ENCODE measurements around the gene MACROD2.

MACROD2 gene

DNA sequence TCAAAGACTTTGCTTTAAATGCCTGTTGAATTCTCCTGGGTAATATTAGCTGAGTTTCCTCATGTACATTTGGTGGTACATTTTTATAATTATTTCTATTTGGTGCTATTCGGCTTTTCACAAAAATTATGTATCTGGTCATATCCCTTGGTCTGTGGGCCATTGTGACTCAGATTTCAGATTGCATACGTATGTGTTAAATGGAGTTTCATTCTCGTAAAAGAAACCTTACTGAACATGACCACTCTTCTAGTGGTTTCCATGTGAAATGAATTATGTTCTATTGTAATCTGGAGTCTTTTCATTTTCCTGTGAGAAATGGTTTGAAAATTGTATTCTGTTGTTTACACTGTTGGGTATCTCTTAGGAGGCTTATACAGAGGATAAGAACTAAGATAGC lies 728.3 kb downstream of the MACROD2 start:
- no peak for DNase-seq

DNA sequence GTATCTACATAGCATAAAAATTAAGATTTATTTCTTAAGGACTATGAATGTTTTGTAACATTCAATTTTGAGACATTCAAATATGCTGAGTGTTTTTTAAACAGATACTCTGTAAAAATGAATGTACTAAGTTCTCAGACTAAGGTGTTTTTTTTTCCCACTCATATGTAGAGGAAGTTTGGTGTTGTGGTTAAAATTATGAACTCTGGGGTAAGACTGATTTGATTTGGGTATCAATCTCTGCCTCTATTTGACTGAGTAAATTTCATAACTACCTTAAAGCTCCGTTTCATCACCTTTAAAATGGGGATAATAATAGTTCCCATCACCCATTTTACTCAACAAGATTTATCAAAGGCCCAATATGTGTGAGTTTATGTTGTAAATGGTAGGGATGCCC lies 728.7 kb downstream of the MACROD2 start:
- DNase-seq = no peak

DNA sequence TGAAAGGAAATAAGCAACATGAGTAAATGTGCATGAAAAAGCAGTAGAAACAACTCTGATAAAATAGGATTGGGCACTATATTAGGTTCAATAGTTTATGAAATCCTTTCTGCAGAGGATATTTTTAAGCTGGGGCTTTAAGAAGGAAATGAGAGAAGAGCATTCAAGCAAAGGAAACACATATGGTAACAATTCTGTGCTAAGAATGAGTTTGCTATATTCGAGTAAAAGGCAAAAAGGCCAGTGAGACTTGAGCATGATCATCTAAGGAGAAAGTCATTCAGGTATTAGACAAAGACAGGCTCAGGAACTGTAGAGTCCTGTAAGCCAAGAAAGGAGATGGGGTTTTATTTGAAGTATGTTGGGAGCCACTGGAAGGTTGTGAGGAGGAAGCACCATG lies 729.2 kb downstream of the MACROD2 start:
- no peak for DNase-seq

DNA sequence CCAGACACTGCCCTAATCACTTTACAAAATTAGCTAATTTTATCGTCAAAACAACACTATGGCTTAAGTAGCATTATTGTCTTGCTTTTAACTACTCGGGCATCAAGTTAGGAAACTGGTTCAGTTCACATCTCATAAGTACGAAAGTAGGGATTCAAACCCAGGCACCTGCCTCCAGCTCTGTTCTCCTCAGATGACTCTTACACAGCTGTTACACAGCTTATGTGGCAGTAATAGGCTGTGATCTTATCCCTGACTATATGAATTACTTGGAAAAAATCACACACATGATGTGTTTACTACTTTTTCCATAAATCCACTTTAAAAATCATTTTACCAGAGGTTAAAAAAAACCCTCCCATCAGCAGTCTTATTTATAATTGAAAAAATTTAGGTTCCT lies 731.3 kb downstream of the MACROD2 start:
- no peak for DNase-seq

DNA sequence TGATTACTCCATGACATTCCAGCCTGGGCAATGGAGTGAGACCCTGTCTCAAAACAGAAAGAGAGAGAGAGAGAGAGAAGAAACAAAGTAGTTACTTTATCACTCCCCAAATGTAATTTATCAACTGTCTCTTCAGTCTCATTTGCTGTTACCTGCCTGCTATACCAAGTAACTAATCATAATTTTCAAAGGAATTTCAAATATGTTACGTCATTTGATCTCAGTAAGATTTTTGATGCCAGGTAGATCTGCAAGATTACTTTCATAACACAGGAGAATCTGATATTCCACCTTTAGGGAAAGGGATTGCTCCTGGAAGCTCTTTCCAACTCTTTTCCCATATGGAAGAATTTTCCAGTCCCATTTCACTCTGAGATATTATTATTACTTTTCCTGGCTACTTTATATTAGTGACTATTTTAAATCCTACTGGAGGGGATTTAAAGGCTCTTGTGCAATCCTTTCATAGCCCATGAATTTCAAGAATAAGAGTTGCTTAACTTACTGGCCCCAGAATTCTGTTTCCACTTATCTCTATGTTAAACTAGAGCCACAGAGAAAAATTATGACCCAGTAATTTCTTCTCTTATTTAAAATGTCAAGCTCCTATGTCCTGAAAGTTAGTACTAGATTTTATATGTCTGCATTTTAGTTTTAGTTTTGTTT lies 732.3 kb downstream of the MACROD2 start:
- DNase-seq = no peak

DNA sequence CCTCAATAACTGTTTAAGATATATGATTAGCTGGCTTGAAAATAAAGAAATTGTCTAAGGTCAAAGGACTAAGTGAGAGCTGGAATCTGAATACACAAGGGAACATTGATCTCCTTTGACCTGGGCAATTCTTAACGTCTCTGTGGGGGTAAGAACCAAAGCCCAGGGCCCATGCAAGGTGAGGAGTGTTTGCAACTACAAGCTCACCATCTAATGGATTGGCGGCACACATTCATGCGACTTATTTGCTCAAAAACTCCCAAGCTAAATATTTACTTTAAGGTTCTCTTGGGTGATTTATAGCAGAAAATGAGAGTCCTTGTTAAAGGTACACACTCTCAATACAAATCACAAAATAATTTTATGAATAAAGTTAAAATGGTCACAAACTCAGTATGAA lies 734.1 kb downstream of the MACROD2 start:
- DNase-seq = no peak

DNA sequence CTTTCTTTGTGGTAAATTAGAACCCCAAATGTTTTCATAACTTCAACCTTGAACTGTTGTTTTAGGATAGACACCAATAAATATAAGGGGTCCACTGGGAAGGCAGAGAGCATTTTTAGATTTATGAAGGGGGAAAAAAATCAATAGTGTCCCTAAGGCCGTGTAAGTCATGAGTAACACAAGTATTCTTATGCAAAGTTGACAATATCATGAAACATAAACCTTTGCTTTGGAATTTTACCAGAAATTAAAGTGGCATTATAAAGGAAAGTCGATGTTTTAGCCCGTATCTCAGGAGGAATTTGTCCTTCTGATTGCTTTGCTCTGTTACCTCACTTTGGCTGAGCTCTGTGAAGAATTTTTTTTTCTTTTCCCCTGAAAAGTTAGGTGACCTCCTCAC lies 737.0 kb downstream of the MACROD2 start:
- no peak for DNase-seq

DNA sequence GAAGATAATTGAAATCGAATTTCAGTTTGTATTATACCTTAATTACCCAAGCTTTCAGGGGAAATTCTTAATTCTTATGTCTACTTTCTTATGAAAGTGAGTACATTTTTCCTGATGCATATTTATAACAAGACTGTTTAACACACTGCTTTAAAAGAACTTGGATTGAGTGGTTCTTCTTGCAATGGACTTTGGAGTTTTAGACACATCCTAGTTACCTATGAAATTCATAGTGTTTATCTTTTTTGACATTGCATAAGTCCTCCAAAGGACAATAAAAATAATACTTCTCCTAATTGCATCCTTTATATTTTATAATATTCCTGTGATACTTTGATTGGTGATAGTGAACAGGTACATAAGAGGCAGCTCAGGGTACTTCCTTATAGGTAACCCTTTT lies 737.7 kb downstream of the MACROD2 start:
- DNase-seq = no peak

DNA sequence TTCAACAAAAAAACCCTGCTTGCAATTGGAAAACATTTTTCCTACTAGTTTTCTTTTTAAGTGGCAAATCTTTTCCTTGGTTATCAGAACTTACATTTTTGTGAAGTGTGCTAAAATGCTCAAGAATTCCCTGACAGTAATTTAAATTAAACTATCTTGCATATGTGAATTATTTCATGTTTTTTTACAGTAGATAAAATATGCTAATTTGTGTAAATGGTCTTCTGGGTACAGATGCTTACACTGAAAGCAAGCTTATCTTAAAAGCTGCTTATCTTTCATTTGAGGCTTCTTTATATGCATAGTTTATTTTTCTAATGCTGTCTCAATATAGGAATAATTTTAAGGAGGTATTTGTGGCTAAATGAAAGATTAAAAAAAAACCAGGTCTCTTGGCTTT lies 745.1 kb downstream of the MACROD2 start:
- DNase-seq = no peak

DNA sequence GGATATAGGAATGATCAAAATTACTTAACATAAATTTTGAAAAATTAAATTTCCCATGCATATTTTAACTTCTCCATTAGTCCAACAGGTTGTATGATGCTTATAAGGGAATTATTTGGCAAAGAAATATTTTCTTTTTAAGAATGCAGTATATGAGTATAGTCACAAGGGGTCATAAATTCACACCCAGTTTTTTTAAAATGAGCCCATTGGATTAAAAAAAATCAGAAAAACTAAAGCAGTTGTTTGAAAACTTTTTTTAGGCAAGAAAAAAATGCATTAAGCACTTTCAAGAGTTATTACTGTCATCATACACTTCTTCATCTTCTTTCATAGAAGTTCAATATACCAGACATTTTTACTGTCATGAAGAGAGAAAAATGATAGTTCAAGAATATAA lies 746.3 kb downstream of the MACROD2 start:
- no peak for DNase-seq

DNA sequence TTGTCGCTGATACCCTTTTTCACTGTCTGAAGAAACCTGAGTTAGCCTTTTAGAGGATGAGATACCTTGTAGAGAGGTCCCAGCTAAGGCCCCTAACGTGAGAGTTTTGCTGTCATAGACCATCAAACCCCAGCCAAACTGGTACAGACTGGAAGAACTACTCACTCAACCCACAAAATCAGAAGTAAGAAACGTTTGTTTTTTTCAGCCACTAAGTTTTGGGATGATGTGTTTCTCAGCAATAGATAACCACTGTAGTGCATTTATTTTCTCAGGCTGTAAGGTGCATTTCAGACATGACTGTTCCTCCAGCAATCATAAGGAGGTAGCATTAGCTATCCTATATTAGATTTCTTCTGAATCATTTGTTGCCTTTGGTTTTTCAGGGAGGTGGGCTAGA lies 749.4 kb downstream of the MACROD2 start:
- DNase-seq = no peak

DNA sequence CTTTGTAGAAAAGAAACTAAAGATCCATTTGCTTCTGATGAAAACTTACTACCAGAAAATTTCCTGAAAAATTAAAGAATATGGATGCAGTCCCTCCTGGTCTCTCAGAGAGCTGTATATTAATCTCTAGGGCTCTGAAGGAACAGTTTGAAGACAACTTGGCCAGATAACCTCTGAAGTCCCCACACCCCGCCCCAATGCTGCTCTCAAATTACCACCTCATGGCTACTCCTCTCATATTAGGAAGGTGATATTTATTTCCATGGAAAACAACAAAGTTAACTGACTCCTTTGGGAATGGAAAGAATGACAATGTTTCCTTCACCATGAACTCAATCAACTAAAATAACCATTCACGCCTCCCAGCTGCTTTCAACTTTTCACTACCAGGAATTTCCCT lies 750.5 kb downstream of the MACROD2 start:
- DNase-seq = no peak

DNA sequence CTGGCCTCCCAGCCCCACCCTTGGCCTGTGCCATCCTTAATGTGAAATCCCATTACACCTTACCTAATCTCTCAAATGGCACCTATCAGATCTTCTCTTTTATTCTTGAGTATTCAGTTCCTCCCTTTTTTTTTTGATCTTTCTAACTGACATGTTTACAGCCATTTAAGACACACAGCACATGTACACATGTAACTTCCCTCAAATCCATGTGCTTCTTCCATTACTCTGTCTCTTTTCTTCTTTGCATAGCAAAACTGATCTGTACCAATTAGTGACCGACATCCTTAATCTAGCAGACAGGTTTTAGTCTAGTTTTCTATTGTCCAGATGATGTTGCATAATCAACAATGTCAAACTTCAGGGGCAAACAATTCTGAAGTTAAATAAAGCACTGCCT lies 755.9 kb downstream of the MACROD2 start:
- no peak for DNase-seq

DNA sequence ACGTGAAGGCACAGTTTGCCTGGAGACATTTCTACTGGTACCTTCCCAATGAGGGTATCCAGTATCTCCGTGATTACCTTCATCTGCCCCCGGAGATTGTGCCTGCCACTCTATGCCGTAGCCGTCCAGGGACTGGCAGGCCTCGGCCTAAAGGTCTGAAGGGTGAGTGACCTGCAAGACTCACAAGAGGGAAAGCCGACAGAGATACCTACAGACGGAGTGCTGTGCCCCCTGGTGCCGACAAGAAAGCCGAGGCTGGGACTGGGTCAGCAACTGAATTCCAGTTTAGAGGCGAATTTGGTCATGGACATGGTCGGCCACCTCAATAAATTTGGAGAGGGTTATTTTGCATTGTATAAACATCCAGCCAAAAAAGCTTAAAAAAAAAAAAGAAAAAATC lies 762.4 kb downstream of the MACROD2 start:
- no peak for DNase-seq

DNA sequence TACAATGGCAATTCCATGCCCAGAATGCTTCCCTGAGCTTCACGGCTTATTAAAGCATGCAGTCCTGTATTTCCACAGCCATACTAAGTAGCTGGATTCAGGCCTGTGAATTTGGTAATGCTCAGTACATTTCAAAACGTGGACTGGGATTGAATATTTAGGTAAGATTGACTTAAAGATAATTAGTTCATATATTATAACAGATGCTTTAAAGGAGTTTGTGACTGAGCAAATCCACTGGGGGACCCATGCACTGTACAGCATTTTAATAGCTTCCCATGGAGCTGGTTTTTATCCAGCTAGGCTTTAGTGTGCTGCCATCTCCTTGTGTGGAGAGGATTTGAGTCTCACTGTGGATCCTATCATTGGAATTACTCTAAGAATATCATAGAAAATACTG lies 763.0 kb downstream of the MACROD2 start:
- DNase-seq = no peak

DNA sequence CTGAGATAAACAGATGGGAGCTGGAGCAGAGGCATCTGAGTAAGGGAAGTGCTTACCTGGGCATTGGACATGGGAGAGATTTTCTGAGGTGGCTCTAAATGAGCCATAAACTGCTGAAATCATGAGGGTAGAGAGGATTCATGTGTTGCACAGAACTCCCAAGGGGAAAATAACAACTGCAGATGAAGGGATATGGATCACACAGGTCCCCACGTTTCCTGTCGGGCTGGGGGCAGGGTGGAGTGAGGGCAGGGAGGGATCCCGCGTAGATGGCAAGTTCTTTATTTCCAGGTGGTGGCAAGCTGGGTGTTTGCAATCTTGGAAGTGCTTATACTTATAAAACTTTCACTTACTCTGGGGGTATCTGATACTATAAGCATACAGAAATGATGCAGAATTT lies 764.7 kb downstream of the MACROD2 start:
- DNase-seq = no peak

DNA sequence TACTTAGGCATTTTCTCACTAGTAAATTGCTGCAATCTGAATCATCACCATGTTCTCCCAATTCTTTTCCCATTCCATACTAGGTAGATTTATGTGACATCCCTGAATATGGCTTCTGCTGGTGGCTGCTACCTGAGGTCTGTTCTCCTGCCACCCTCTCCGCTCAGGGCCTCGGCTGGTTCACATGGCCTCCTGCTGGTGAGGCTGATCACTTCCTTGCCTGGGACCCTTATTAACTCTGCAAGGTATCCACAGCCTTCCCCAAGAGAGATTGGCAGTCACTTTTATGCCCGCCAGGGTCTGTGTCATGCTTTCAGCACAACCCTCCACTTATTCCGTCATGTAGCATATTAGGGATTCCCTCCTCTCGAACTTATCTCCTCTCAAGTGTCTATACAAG lies 766.6 kb downstream of the MACROD2 start:
- DNase-seq = no peak

DNA sequence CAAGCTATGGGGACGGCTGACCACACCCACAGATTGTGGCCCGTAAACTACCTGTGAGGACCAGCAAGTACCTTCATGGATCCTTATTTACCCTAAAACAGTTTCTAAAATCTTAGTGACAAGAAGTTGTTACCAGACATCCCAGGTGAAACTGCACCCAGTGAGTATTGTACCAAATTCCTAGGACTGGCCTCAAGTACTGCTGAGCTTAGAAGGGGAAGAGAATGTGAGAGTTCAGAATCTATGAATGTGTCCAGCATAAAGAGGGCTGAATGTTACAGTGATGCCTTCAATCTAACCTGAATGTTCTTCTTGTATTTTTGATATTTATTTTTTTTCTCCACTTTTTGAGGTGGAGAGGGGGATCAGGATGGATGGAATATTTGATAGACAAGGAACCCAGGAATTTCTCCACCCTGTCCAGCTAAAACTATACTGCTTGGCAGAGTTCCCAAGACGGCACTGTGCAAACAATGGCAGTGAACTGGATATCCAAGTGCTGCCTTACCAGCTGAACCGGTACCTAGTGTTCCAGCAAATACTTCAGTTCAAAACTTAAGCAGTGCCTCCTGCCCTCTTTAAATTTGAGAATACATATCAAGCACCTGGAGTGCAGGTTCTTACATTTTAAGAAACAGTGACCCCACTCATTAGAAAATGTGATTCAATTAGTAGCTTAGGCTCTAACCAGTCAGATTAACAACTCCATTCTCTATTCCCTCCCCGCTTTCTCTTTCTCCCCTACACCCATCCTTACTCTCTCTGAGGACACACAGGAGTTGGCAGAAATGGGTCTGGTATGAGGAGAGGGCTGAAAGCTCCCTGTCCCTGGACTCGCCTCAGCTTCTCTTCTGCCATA lies 769.4 kb downstream of the MACROD2 start:
- DNase-seq = no peak

DNA sequence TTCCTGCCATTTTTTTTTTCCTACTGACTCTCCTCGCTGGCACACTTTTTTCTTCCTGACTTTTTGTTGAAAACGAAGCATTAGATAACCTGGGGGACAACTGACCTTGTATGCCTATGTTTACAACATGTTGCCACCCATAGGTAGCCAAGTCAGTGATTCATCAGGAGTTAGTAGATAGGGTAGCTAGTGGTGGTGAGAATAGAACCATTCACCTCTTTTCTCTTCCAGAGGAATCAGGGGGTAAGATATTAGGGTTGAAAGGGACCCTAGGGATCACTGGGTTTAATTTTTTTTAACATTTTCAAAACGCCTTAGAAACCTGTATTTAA lies 770.0 kb downstream of the MACROD2 start:
- DNase-seq = no peak

DNA sequence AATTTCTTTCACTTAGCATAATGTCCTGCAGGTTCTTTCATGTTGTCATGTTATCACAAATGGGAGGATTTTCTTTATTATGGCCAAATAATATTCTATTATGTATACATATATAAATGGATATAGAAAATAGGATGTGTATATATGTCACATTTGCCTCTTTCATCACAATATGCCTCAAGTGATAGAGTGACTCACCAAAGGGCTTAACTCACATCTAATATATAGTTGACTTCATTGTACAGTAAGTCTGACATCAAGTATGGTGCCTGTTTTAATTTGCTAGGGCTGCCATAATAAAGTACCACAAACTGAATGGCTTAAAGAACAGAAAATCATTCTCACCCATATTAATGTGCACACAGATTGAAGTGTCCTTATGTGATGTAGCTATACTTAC lies 778.2 kb downstream of the MACROD2 start:
- no peak for DNase-seq

DNA sequence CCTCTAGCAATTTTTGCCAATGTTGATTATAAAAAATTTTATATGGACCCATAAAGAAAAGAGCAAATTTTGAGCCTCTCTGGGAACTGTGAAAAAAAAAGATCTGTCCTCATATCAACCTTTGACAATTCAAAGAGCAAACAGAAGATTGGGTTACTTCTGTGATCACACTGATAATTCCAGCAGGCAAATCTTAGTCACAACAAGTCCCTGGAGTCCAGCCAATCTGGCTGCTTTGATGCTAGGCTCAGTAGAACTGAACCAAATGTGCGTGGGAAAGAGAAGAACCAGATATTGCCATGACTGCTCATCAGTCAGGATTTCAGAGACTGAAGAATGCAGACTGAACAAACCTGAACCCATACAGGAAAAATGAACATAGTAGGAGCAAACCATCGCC lies 780.5 kb downstream of the MACROD2 start:
- no peak for DNase-seq

DNA sequence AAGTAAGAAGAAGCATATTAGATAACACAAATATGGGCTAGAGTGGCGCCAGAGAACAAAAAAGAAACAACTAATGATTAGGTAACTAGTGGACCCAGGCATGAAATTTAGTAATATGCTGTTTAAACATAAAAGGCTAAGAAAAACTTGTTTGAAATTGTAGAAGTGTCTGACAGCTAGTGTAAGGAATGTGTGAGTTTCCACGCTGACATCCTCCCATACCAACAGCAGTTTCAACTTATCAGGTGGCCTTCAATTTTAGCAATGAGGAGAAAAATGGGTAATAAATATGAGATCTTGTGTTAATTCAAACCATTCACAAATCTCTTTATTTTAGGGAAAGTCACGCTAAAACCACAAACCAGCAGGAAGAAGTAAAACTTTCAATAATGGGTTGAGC lies 782.3 kb downstream of the MACROD2 start:
- DNase-seq = no peak

DNA sequence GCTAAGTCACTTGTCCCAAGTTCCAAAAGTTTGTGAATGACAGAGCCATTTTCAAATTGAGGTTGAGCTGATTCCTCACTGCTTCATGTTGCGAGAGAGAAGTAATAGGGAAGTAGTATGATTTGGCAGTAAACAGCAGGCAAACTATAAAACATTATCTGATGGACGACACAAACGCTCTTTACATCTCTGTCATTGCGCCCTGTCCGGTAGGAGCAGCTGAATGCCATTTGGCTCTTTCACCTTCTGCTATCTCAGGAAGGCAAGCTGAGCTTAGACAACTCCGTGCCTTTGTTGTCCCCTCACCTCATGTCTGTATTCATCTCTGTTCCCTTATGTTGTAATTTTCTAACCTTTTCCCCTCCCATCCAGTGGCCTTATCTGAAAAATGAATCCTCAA lies 782.8 kb downstream of the MACROD2 start:
- DNase-seq = no peak

DNA sequence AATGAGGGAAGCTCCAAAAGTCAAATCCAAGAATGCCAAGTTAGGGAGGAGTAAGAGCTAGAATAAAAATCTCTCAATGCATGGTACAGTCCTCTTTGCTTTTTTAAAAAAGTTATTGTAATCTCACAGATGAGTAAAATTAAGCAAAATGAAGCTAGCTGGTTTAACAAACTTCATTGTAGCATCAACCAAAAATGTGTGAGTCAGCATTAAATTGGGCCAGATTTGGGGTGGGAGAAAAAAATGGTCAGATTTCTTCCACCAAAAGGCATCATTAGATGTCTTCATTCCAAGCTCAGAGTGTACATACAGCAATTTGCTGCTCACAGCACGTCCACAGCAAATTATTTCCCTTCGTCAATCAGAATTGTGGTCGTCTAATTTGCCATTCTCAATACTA lies 783.6 kb downstream of the MACROD2 start:
- DNase-seq = no peak

DNA sequence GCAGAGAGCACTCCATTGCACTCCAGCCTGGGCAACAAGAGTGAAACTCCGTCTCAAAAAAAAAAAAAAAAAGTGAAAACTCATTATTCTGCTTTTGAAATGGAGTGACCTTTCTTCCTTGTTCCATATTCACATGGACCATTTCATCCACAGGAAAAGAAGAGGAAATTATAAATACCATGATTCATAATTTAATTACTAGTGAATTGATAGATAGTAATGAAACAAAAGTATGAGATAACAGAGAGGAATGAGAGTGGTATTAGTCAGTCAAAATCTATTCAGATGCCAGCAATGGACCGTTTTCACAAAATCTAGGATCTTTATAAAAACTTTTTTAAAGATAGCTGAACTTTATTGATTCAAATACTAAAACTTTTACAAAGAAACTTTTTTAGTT lies 785.2 kb downstream of the MACROD2 start:
- no peak for DNase-seq
